GM12873 (cell line): ENCODE results near the gene TMEM101.

Experiments used
- TF ChIP-seq, protein P1 (sequence below): IDR thresholded peaks from 2 replicates; pipeline ENCODE4 v1.5.1; 2012; ENCODE audit warnings: low read depth, mild to moderate bottlenecking, moderate library complexity, low read length, control low read depth; ENCODE audit not compliant: insufficient read depth; ENCODE audit errors: missing control alignments

Gene TMEM101

DNA sequence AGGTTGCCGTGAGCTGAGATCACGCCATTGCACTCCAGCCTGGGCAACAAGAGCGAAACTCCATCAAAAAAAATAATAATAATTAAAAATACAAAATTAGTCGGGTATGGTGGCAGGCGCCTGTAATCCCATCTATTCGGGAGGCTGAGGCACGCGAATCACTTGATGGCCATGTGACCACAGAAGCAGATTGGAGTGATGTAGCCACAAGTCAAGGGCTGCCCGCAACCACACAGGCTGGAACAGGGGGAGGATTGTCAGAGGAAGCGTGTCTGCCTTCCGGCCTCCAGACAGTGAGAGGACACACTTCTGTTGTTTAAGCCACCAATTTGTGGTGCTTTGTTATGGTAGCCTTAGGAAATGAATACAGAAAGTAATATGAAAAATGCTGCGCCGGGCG lies 22.1 kb downstream of the TMEM101 start:
- TF ChIP-seq, protein P1, sequence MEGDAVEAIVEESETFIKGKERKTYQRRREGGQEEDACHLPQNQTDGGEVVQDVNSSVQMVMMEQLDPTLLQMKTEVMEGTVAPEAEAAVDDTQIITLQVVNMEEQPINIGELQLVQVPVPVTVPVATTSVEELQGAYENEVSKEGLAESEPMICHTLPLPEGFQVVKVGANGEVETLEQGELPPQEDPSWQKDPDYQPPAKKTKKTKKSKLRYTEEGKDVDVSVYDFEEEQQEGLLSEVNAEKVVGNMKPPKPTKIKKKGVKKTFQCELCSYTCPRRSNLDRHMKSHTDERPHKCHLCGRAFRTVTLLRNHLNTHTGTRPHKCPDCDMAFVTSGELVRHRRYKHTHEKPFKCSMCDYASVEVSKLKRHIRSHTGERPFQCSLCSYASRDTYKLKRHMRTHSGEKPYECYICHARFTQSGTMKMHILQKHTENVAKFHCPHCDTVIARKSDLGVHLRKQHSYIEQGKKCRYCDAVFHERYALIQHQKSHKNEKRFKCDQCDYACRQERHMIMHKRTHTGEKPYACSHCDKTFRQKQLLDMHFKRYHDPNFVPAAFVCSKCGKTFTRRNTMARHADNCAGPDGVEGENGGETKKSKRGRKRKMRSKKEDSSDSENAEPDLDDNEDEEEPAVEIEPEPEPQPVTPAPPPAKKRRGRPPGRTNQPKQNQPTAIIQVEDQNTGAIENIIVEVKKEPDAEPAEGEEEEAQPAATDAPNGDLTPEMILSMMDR = no peak

DNA sequence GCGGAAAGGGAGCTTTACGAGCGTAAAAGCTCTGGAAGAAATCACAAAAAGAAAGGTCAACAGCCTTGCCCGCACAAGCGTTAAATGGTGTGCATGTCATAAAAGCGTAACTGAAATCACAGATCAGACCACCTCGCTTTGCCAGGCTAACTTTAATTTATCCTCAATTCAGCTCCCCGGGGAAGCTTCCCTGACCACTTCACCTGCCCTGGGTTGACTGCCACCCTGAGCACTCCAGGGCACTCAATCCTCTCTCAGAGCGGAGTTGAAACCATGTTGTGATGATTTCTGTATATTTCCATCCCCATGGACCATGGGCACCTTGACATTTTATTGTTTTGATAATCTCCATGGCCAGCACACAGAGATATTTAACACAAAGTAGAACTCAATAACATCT lies 26.5 kb downstream of the TMEM101 start:
- TF ChIP-seq, protein P1 = no peak

DNA sequence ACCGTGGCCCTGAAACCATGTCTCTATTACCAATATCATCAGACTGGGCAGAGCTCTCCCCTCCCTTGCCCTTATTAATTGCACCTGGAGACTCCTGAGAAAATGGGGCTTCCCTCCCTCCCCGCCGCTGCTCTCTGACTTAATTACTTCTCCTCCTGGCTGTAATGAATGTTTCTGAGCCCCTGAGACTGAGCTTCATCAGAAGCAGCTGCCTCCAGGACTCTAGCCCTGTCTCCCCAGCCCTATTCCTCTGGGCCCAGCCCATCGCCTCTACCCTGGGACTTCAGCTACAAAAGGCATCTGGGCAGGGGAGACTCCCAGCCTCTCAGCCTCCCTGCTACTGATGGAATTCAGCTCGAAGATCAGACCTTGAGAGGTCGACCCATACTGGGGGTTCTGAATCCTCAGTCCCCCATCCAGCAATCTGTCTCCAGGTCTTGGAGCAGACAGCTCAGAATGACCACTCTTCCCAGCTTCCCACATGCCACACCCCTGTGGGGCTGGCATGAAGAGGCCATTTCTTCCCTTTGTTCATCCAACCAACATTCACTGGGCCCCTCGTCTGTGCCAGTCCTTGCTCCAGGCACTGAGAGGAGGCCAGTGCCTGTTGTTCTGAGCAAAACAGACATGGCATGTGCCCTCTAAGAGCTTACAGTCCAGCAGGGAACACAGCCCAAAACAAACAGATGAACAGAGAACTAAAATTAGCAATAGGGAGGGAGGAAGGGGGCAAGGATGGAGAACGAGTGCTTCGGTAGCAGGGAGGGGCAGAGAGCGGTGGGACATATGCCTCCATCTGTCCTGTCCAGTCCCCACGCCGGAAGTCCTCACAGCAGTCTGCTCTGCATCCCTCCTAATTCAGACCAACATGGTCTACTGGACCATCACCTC lies 27.4 kb downstream of the TMEM101 start:
- TF ChIP-seq, protein P1 = no peak

DNA sequence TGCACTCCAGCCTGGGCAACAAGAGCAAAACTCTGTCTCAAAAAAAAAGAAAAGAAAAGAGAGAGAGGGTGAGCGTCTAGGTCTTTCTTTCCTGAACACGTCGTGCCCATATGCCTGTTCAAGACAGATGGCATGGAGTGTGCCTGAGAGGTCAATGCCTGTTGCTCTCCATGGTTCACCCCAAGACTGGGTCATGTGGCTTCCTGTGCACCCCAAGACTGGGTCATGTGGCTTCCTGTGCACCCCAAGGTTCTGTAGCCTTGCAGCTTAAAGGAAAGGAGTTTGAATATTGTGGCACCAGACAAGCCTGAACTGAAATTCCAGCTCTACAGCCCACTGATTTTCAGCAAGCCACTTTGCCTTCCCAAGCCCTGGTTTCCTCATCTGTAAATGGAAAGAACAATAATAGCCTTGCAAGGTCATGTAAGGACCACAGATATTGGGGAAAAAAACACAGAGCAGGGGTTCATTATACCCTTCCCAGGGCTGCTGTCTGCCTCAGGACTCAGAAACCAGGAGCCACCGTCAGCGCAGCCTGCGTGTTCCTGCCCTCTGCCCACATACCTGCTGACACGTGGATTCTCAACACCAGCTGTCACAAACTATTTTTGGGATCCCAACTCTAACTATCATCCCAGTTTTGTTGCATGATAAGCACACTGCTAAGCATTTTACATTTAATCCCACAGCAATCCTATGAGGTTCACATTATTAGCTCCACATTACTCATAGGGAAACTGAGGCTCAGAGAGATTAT lies 28.4 kb downstream of the TMEM101 start:
- TF ChIP-seq, protein P1 = no peak

DNA sequence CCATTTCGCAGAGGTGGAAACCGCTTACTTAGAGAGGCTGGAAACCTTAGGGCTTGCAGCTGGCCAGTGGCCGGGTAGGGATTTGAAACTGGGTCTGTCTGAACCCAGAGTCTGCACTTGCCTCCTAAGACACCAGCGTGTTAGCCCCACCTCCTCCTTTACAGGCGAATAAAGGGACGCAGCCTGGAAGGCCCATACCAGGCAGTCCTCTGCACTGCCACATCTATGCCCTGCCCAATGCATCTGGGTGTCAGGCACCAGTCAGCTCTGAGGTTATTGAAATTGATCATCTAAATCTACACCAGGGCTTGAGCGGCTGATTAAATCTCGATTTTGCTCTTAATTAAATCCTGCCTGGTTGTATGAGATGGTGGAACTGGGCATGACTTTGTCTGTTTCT lies 30.2 kb downstream of the TMEM101 start:
- TF ChIP-seq, protein P1 = no peak

DNA sequence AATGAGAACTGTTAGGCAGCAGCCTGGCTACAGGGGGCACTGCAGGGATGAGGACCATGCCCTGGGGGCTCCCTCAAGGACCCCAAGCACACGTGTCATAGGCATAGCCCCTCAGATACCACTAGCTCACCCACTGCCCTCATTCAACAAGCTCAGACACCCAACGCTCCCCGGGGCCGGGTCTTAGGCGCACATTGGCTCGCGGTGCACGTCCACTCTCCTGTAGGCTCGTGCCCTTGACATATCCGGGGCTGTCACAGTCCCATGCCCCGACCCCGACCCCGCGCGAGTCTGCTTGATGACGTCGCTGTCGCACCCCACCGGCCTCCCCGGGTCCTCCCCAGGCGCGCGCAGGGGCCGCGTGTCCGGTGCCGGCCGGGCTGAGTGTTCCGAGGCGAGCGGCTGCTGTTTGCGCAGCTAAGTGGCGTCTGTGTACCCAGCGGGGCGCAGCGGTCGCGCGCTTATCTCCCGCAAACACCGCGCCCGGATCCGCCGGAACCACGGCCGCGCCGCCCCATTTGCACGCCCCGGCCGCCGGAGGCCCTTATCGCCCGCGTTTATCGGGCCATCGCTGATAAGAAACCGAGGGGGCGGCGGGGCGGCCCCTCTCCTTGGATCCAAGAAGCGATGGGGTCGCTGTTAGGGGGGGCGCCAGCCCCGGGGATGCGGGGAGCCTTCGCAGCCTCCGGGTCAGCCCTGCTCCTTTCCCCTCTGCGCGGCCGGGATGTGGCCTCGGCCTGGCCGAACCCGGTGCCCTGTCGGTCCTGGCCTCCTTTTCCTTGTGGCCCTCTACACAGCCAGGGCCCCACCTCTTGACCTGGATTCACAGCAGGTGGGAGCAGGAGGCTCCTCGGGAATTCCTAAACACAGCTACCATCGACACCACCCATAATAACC lies 31.0 kb downstream of the TMEM101 start:
- TF ChIP-seq, protein P1 = peak; percentile 37
